SK-N-SH treated with all-trans-retinoic acid at 6 μM for 48 hours (cell line): ENCODE data around the gene ARHGAP8.

Source experiments
- ZC3H10 ChIP-seq: fragments of 250-450 bp; sonication (Bioruptor Pico); IDR thresholded peaks from 2 replicates; pipeline ENCODE4 v1.5.1; 2021; ENCODE audit warnings: mild to moderate bottlenecking, moderate library complexity
- TF ChIP-seq, protein P1 (sequence below): fragments of 250-450 bp; sonication (Bioruptor Pico); IDR thresholded peaks from 2 replicates; pipeline ENCODE4 v1.8.0; 2020; ENCODE audit warnings: mild to moderate bottlenecking, moderate library complexity, borderline replicate concordance

DNA sequence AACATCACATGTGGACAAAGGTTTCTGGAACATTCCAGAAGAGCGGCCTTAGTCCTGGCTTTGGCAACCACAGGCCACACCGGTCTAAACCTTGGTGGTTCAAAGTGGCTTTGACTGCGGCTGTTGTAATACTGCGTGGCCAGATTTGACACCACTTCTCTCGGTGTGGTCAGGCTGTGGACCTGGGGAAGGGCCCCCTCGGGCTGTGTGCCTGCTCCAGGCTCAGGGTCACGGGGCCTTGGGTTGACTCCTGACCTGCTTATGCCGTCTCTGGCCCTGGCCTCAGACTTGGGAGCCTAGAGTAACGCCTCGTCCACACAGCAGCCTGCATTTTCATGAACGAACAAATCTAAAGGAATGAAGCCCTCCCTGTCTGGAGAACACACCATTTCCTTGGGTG is 139.4 kb downstream of the ARHGAP8 start:
- TF ChIP-seq, protein P1, sequence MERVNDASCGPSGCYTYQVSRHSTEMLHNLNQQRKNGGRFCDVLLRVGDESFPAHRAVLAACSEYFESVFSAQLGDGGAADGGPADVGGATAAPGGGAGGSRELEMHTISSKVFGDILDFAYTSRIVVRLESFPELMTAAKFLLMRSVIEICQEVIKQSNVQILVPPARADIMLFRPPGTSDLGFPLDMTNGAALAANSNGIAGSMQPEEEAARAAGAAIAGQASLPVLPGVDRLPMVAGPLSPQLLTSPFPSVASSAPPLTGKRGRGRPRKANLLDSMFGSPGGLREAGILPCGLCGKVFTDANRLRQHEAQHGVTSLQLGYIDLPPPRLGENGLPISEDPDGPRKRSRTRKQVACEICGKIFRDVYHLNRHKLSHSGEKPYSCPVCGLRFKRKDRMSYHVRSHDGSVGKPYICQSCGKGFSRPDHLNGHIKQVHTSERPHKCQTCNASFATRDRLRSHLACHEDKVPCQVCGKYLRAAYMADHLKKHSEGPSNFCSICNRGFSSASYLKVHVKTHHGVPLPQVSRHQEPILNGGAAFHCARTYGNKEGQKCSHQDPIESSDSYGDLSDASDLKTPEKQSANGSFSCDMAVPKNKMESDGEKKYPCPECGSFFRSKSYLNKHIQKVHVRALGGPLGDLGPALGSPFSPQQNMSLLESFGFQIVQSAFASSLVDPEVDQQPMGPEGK (CRISPR knock-in tag) = no peak
- TF ChIP-seq ZC3H10 (CRISPR knock-in tag) = no peak
